ENCODE measurements around the gene GALNT10. TPM values are rescaled to one million over a fixed set of nuclear protein-coding genes. Genes with fewer than 3 reads are reported as not detected.

GALNT10 gene
- total and polyA plus RNA-seq, 2 of the 8 experiments (the other 6 are each of a cell fraction or from before 2014, with no cell fraction given), result 4.6 to 15.5 TPM

- Histone ChIP-seq H2AK5ac (ENCODE audit: low read depth, low read length) (no peak overlapping the region), H3K4me1 (replicated peaks in 1 of 4; ENCODE audit: control insufficient read depth in 3 of 4, insufficient read depth in 4 of 4, low read length in 3 of 4) (peaks cover 0 to 3% (median 0%) of the 10 kb centered on the region in 4 experiments; a peak in 2 of 7 replicates), H3K4me3 (ENCODE audit: extremely low read depth in 1 of 4, insufficient read depth in 2 of 4, low read depth in 3 of 4, low read length in 4 of 4) (no peak overlapping the region), H3K56ac (replicated peaks; ENCODE audit: insufficient read length, low read depth, low read length) (no peak overlapping the region), H3K36me3 (ENCODE audit: control insufficient read depth in 2 of 4, insufficient read depth in 4 of 4, low read length in 3 of 4) (no peaks in the 10 kb centered on the region), H3K23me2 (ENCODE audit: low read depth, low read length) (no peaks in the 10 kb centered on the region), H4K5ac (ENCODE audit: insufficient read length, low read depth, low read length) (no peak overlapping the region), H4K91ac (replicated peaks; ENCODE audit: insufficient read length, low read length) (no peak overlapping the region), H3K23ac (ENCODE audit: insufficient read length) (no peak overlapping the region), H3K18ac (ENCODE audit: extremely low read depth, low read length) (no peak overlapping the region), H3K79me2 (ENCODE audit: control insufficient read depth in 1 of 2, insufficient read depth in 2 of 2, low read length in 2 of 2) (no peaks in the 10 kb centered on the region), H2BK5ac (ENCODE audit: low read depth, low read length) (no peak overlapping the region), H3K4ac (replicated peaks; ENCODE audit: insufficient read length, low read depth, low read length) (no peak overlapping the region), H3K27me3 (replicated peaks in 1 of 4; ENCODE audit: control insufficient read depth in 3 of 4, extremely low read depth in 1 of 4, insufficient read depth in 3 of 4, low read length in 3 of 4) (no peaks in the 10 kb centered on the region), H4K20me1 (replicated peaks in 1 of 2; ENCODE audit: control insufficient read depth in 1 of 2, insufficient read depth in 2 of 2, low read length in 2 of 2) (peaks cover 0 to 1% of the 10 kb centered on the region in 2 experiments), H2BK15ac (ENCODE audit: low read length) (no peak overlapping the region), H2BK120ac (replicated peaks; ENCODE audit: low read depth, low read length) (no peak overlapping the region), H3K9me3 (ENCODE audit: insufficient read depth in 2 of 2, low read depth in 1 of 2, low read length in 1 of 2) (no peaks in the 10 kb centered on the region), H3K79me1 (ENCODE audit: low read depth, low read length) (no peaks in the 10 kb centered on the region), H2BK12ac (ENCODE audit: low read depth, low read length) (no peak overlapping the region), H3K9ac (replicated peaks in 1 of 4; ENCODE audit: extremely low read depth in 1 of 4, low read depth in 3 of 4, low read length in 3 of 4) (no peak overlapping the region), H4K8ac (ENCODE audit: extremely low read depth, insufficient read depth, low read length) (no peak overlapping the region), H3K27ac (ENCODE audit: low read depth, low read length) (no peak overlapping the region), H2AFZ (ENCODE audit: low read length) (no peak overlapping the region), H2BK20ac (ENCODE audit: low read length) (no peak overlapping the region), H3K4me2 (ENCODE audit: insufficient read depth in 1 of 2, low read depth in 2 of 2, low read length in 2 of 2) (no peak overlapping the region), H3K14ac (ENCODE audit: insufficient read length) (no peak overlapping the region)
- POLR2A ChIA-PET (ENCODE audit: partially characterized antibody), result no interaction called here
- no peak for FAIRE-seq
- 87% methylated on average over 6 of the region's 6 CpGs; no CpG with 5 or more reads in 1 of the 2 experiments for WGBS, 2 experiments (ENCODE audit: extremely low coverage in 1 of 2, insufficient coverage in 1 of 2, insufficient read length in 1 of 2, insufficient replicate concordance in 2 of 2, low coverage in 1 of 2, low lambda C conversion rate in 2 of 2, missing lambda C conversion rate in 1 of 2)
- CTCF ChIA-PET (ENCODE audit: partially characterized antibody), result interaction anchor here (1.3 to 1.4 kb wide), 3 partner anchors 9 to 71 kb away, joined by 3 to 4 read pairs (median 4); no protein-coding TSS in a partner anchor
- TF ChIP-seq RNF2 (IDR thresholded peaks at IDR 0.05; ENCODE audit: borderline replicate concordance, low read depth, low read length, missing control alignments, poor library complexity, severe bottlenecking), result no peak
- no peak for TF ChIP-seq USF2 (IDR thresholded peaks at IDR 0.05; ENCODE audit: low read length)
- no peak for TF ChIP-seq KDM1A (IDR thresholded peaks at IDR 0.05; ENCODE audit: borderline replicate concordance, low read length)
- no peak for TF ChIP-seq TBP (IDR thresholded peaks at IDR 0.05; ENCODE audit: low read depth, low read length)
- TF ChIP-seq HDAC2 (IDR thresholded peaks at IDR 0.05; ENCODE audit: borderline replicate concordance in 1 of 2, low read depth in 2 of 2, low read length in 2 of 2), result no peak
- TF ChIP-seq, protein P1, sequence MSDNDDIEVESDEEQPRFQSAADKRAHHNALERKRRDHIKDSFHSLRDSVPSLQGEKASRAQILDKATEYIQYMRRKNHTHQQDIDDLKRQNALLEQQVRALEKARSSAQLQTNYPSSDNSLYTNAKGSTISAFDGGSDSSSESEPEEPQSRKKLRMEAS (IDR thresholded peaks at IDR 0.05), result no peak
- no peak for TF ChIP-seq YY1 (IDR thresholded peaks at IDR 0.05; ENCODE audit: low read depth, low read length)
- no peak for DNase-seq (ENCODE audit: low read depth in 1 of 2, low spot score in 2 of 2)
Measured at GRCh38 chr5:154334406-154335064, 144.0 kb downstream of the GALNT10 start.
